Stimulated activated naive CD8-positive, alpha-beta T cell treated with anti-CD3 and anti-CD28 coated beads, Interleukin-15, Interleukin-2, amounts not matched to agents 100 U/mL and 50 U/mL, for 24 hours (primary cell): Measurements from ENCODE around the gene TOGARAM1.
A peak's percentile ranks its signal among the peaks of the same experiment; 100 is the strongest.
"Not testable (repeated sequence)": the region's sequence is repeated elsewhere in the genome, so short reads cannot be mapped to it uniquely, and the experiment has no call there.

ENCODE experiments used
- ATAC-seq: fragments of 150-1000 bp; cut with Tn5 transposase; one replicate; pipeline ENCODE4 v1.10.0; 2021
- DNase-seq: peaks from one replicate; pipeline ENCODE4 v3.0.0; 2021

TOGARAM1 gene

GRCh38 chr14:45038865-45039264, 76.9 kb downstream of the TOGARAM1 start:
- DNase-seq (no peak), ATAC-seq (no peak)

GRCh38 chr14:45039390-45039789, 77.4 kb downstream of the TOGARAM1 start:
- no peak for DNase-seq
- no peak for ATAC-seq

GRCh38 chr14:45041641-45042040, 79.7 kb downstream of the TOGARAM1 start:
- no peak for DNase-seq

GRCh38 chr14:45044638-45045037, 82.6 kb downstream of the TOGARAM1 start:
- ATAC-seq (no peak), DNase-seq (no peak)

More at GRCh38 chr14:45041641-45042040, 79.7 kb downstream of the TOGARAM1 start:
- ATAC-seq: no peak

- no peak for DNase-seq
- ATAC-seq: no peak
Measured at GRCh38 chr14:45048385-45048784, 86.4 kb downstream of the TOGARAM1 start.

GRCh38 chr14:45051180-45051579, 89.2 kb downstream of the TOGARAM1 start:
- DNase-seq (no peak), ATAC-seq (no peak)

GRCh38 chr14:45051896-45052295, 89.9 kb downstream of the TOGARAM1 start:
- no peak for DNase-seq
- ATAC-seq: no peak

- ATAC-seq (no peak), DNase-seq (no peak)
Measured at GRCh38 chr14:45057349-45057748, 95.4 kb downstream of the TOGARAM1 start.

- no peak for ATAC-seq
- no peak for DNase-seq
Measured at GRCh38 chr14:45057881-45058364, 95.9 kb downstream of the TOGARAM1 start.

GRCh38 chr14:45060551-45060950, 98.6 kb downstream of the TOGARAM1 start:
- ATAC-seq: no peak
- no peak for DNase-seq

- ATAC-seq (no peak), DNase-seq (no peak)
Measured at GRCh38 chr14:45065540-45065939, 103.5 kb downstream of the TOGARAM1 start.

GRCh38 chr14:45065956-45066355, 104.0 kb downstream of the TOGARAM1 start:
- ATAC-seq (no peak), DNase-seq (no peak)

GRCh38 chr14:45066667-45067066, 104.7 kb downstream of the TOGARAM1 start:
- ATAC-seq (no peak), DNase-seq (no peak)

- no peak for ATAC-seq
- no peak for DNase-seq
Measured at GRCh38 chr14:45068396-45068795, 106.4 kb downstream of the TOGARAM1 start.

GRCh38 chr14:45070215-45070614, 108.2 kb downstream of the TOGARAM1 start:
- no peak for ATAC-seq
- no peak for DNase-seq

GRCh38 chr14:45072126-45072525, 110.1 kb downstream of the TOGARAM1 start:
- DNase-seq (no peak), ATAC-seq (no peak)

- ATAC-seq (no peak), DNase-seq (no peak)
Measured at GRCh38 chr14:45073231-45073879, 111.4 kb downstream of the TOGARAM1 start.

GRCh38 chr14:45078323-45078722, 116.3 kb downstream of the TOGARAM1 start:
- ATAC-seq (no peak), DNase-seq (no peak)

GRCh38 chr14:45080416-45080968, 118.5 kb downstream of the TOGARAM1 start:
- not testable (repeated sequence) for ATAC-seq

GRCh38 chr14:45081096-45081495, 119.1 kb downstream of the TOGARAM1 start:
- ATAC-seq, DNase-seq: not testable (repeated sequence)

More at GRCh38 chr14:45080416-45080968, 118.5 kb downstream of the TOGARAM1 start:
- DNase-seq: not testable (repeated sequence)

- DNase-seq: no peak
- no peak for ATAC-seq
Measured at GRCh38 chr14:45082420-45082819, 120.4 kb downstream of the TOGARAM1 start.

- DNase-seq (no peak), ATAC-seq (peak; percentile 2)
Measured at GRCh38 chr14:45083617-45083975, 121.6 kb downstream of the TOGARAM1 start.

GRCh38 chr14:45083976-45084722, 122.2 kb downstream of the TOGARAM1 start, which contains the start of gene PRPF39:
TSS of gene PRPF39 (plus strand) at chr14:45084116. CDS start at chr14:45095240, 11,124 bp downstream.
- peak; percentile 97 for ATAC-seq
- DNase-seq: peak; percentile 97
